ENCODE results near the gene FAM193B. TPM values are rescaled to one million over a fixed set of nuclear protein-coding genes. Genes with fewer than 3 reads are reported as not detected.
A peak's percentile ranks its signal among the peaks of the same experiment; 100 is the strongest.

The FAM193B gene
- 69.2 TPM for polyA plus RNA-seq (2012; ENCODE audit: insufficient read length, low read depth)

DNA sequence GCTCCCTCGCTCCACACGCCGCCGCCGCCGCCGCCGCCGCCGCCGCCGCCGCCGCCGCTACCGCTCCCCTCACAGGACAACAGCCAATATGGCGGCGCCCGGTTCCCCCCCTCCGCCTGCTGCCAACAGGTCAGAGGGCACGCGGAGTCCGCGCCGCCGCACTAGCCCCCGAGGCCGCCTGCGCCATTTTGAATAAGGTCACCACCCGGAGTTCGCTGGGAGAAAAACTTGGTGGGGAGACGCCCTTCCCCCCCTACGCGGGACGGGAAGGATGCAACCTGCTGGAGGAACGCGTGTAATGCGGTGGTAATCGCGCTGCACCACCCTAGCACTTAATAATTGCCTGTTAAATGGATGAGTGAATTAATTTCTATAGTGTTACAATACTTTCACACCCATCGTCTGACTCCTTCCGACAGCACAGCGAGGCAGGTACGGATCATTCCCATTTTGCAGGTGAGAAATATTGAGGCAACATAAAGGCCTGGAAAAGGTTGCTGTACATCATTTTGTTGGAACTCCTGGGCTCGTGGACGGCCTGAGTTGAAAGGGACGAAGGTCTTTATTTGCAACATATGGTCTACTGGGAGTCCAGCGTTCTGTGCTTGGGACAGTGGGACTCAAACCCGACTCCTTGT, at the start of gene FAM193B:
Gene FAM193B (minus strand): TSS at position 90 of the 638 bp plus-strand sequence. CDS start 105 bp downstream, outside the sequence.
- TF ChIP-seq POLR2AphosphoS5 (IDR thresholded peaks at IDR 0.05; ENCODE audit: low read depth, low read length) (peak; percentile 40; the same call in 1 of the 2 replicates), SIN3A (IDR thresholded peaks at IDR 0.05; ENCODE audit: borderline replicate concordance, insufficient read depth, low read length) (peak; percentile 35; the same call in 1 of the 2 replicates), TAF1 (IDR thresholded peaks at IDR 0.05; ENCODE audit: borderline replicate concordance, insufficient read depth, low read length) (no peak), FOXP2 (optimal IDR thresholded peaks at IDR 0.05; ENCODE audit: borderline replicate concordance, extremely low read depth, extremely low read length, insufficient read depth) (peak; percentile 78)
- TF ChIP-seq, protein P1, sequence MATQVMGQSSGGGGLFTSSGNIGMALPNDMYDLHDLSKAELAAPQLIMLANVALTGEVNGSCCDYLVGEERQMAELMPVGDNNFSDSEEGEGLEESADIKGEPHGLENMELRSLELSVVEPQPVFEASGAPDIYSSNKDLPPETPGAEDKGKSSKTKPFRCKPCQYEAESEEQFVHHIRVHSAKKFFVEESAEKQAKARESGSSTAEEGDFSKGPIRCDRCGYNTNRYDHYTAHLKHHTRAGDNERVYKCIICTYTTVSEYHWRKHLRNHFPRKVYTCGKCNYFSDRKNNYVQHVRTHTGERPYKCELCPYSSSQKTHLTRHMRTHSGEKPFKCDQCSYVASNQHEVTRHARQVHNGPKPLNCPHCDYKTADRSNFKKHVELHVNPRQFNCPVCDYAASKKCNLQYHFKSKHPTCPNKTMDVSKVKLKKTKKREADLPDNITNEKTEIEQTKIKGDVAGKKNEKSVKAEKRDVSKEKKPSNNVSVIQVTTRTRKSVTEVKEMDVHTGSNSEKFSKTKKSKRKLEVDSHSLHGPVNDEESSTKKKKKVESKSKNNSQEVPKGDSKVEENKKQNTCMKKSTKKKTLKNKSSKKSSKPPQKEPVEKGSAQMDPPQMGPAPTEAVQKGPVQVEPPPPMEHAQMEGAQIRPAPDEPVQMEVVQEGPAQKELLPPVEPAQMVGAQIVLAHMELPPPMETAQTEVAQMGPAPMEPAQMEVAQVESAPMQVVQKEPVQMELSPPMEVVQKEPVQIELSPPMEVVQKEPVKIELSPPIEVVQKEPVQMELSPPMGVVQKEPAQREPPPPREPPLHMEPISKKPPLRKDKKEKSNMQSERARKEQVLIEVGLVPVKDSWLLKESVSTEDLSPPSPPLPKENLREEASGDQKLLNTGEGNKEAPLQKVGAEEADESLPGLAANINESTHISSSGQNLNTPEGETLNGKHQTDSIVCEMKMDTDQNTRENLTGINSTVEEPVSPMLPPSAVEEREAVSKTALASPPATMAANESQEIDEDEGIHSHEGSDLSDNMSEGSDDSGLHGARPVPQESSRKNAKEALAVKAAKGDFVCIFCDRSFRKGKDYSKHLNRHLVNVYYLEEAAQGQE (IDR thresholded peaks at IDR 0.05; ENCODE audit: insufficient read depth in 1 of 2, low read depth in 2 of 2, low read length in 2 of 2) = no peak

DNA sequence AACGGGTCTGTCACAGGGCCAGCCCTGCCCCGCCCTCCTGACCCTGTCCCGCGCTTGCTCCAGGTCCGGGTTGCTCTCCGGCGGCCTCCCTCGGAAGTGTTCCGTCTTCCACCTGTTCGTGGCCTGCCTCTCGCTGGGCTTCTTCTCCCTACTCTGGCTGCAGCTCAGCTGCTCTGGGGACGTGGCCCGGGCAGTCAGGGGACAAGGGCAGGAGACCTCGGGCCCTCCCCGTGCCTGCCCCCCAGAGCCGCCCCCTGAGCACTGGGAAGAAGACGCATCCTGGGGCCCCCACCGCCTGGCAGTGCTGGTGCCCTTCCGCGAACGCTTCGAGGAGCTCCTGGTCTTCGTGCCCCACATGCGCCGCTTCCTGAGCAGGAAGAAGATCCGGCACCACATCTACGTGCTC, 49.8 kb upstream of the FAM193B start:
- TF ChIP-seq FOXP2 (optimal IDR thresholded peaks at IDR 0.05; ENCODE audit: borderline replicate concordance, extremely low read depth, extremely low read length, insufficient read depth) (no peak), TAF1 (IDR thresholded peaks at IDR 0.05; ENCODE audit: borderline replicate concordance, insufficient read depth, low read length) (no peak), SIN3A (IDR thresholded peaks at IDR 0.05; ENCODE audit: borderline replicate concordance, insufficient read depth, low read length) (no peak), POLR2AphosphoS5 (IDR thresholded peaks at IDR 0.05; ENCODE audit: low read depth, low read length) (no peak)
- TF ChIP-seq, protein P1 (IDR thresholded peaks at IDR 0.05; ENCODE audit: insufficient read depth in 1 of 2, low read depth in 2 of 2, low read length in 2 of 2) = no peak

DNA sequence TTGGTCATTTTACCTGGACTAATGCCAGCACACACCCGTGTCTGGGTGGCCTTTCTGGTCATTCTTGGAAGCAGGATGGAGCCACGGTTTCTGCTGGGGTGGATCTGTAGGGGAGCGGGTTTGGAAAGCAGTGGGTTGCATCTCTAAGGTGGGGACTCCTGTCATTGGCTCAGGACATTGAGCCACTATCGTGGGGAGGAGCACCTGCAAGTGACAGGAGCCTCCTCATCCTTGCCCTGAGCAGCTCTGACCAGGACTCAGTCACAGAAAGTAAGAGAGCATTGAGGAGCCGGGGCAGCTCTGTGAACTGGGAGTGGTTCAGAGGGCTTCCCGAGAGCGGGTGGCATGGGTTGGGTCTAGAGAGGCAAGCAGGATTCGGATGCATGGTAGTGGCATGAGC, 49.3 kb upstream of the FAM193B start:
- TF ChIP-seq, protein P1 (IDR thresholded peaks at IDR 0.05; ENCODE audit: insufficient read depth in 1 of 2, low read depth in 2 of 2, low read length in 2 of 2) = no peak
- TF ChIP-seq SIN3A (IDR thresholded peaks at IDR 0.05; ENCODE audit: borderline replicate concordance, insufficient read depth, low read length) = no peak
- TF ChIP-seq TAF1 (IDR thresholded peaks at IDR 0.05; ENCODE audit: borderline replicate concordance, insufficient read depth, low read length) = no peak
- TF ChIP-seq FOXP2 (optimal IDR thresholded peaks at IDR 0.05; ENCODE audit: borderline replicate concordance, extremely low read depth, extremely low read length, insufficient read depth) = no peak
- TF ChIP-seq POLR2AphosphoS5 (IDR thresholded peaks at IDR 0.05; ENCODE audit: low read depth, low read length) = no peak

DNA sequence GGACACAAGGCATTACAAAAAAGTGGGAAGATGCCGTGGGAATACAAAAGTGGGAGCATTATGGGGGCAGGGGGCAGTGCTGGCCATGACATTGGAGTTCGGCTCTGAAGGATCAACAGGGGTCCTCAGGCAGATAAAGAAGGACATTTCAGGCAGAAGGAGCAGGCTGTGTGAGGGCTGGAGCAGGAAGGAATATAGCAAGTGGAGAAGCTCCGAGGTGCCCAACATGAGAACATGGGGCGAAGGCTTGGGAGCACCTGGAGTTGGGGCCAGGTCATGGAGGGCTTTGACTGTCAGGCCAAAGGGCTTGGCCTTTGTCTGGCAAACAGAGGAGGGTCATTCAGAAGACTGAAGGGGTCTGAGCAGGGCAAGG, 48.1 kb upstream of the FAM193B start:
- TF ChIP-seq SIN3A (IDR thresholded peaks at IDR 0.05; ENCODE audit: borderline replicate concordance, insufficient read depth, low read length) = no peak
- TF ChIP-seq, protein P1 (IDR thresholded peaks at IDR 0.05; ENCODE audit: insufficient read depth in 1 of 2, low read depth in 2 of 2, low read length in 2 of 2) = no peak
- no peak for TF ChIP-seq POLR2AphosphoS5 (IDR thresholded peaks at IDR 0.05; ENCODE audit: low read depth, low read length)
- TF ChIP-seq FOXP2 (optimal IDR thresholded peaks at IDR 0.05; ENCODE audit: borderline replicate concordance, extremely low read depth, extremely low read length, insufficient read depth) = no peak
- no peak for TF ChIP-seq TAF1 (IDR thresholded peaks at IDR 0.05; ENCODE audit: borderline replicate concordance, insufficient read depth, low read length)
